DMS53 (cell line): Measurements from ENCODE around the gene EFCAB7.

Source experiments
- DNase-seq: peaks from one replicate; lab custom pipeline; 2025; lab: John Stamatoyannopoulos, UW

Gene EFCAB7, protein sequence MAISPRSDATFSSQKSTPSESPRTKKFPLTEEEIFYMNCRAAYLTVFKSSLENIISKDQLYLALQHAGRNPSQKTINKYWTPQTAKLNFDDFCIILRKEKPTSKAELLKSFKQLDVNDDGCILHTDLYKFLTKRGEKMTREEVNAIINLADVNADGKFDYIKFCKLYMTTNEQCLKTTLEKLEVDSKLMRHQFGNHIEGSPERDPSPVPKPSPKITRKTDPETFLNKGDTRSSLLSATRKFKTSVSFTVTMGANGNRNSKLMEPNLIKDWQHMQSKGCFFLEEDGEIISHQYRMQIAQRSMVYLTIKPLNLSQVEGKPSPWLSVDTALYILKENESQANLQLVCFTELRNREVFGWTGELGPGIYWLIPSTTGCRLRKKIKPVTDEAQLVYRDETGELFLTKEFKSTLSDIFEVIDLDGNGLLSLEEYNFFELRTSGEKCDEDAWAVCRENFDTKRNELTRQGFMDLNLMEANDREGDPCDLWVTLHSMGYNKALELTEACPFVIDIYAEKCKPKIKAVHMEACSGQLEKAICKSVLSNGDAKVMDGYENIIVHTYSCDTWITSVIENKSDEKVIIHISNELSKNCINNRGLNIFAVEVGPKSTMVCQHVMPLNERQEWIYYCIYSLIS

DNA sequence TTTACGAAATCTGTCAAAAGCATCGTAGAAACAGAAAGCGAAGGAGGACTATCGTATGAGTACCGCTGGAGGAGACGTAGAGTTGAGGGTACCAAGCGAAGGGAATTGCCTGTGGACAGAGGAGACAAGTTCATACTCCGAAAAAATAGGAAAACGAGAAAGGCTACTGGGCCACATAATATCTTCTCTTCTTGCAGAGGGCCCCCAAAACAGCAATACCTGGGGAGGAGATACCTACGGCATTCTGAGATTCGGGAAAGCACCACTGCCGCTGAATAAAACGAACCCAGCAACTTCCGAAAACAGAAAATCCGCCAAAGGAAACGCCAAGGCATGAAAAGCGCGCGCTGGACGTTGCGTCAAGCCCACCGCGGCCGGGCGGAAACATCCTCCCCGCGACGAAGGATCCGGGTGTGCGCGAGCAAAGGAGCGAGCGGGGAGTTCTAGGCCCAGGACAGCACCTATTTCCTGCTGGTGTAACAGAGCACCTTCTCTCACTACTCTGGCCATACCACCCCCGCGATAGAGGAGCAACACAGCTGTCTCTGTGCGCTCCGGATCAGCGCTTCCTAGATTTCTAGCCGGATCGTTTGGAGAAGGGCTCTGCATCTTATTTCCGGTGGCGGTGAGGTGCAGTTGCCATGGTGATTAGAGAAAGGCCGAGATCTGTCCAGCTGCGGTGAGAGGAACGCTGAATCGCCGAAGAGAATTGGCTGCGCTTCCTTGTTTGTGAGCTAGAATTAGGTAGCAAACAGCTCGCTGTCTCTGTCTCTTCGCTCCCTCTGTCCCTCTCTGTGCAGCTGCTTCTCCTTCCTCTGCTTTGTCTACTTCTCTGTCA, at the start of gene EFCAB7, which contains the start of gene ITGB3BP:
Gene EFCAB7, plus strand, starts transcription at position 635 of the 838 bp plus-strand sequence. CDS start 2,048 bp downstream, outside the sequence.
Gene ITGB3BP, minus strand, starts transcription at position 335 of the 838 bp plus-strand sequence. Its CDS starts 92 bp downstream, at position 243.
- peak; percentile 100 for DNase-seq

DNA sequence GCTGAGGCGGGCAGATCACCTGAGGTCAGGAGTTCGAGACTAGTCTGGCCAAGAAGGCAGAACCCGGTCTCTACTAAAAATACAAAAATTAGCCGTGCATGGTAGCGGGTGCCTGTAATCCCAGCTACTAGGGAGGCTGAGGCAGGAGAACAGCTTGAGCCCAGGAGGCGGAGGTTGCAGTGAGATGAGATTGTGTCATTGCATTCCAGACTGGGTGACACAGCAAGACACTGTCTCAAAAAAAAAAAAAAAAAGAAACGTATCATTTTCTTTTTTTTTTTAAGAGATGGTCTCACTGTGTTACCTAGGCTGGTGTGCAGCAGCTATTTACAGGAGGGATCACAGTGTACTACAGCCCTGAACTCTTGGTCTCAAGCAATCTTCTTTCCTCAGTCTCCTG, 47.6 kb upstream of the EFCAB7 start:
- no peak for DNase-seq

DNA sequence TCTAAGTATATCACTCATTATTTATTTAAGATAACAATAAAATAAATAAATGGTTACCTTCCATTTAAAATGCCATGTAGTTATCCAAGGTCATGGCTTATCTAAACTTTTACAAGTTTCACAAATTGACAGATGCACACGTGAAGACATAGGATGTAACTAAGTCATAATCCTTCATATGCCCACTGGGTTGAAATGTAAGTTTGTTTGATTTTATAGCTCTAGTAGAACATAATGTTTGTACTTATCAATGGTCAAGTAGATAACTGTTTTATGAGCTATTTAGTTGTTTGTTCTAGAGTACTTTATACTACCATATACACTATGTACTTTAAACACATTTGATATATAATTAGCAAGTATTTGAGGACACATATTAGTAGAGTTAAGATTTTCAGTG, 43.3 kb upstream of the EFCAB7 start:
- no peak for DNase-seq

DNA sequence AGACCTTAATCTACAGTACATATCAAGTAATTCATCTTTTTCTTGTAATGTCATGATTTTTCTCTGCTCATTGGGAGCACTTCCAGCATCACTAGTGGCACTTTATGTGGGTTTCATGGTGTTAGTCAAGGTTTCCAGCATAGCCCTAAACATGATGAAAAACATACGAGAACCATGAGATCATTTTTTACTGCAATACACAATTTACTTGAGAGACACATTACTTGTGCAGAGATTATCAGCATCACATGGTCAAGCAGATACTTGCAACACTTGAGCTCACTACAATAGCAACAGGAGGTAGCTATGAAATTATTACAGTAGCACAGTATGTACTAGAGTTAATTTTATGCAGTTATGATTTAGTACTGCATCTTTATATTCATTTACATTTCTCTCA, 36.7 kb upstream of the EFCAB7 start:
- DNase-seq, result no peak

DNA sequence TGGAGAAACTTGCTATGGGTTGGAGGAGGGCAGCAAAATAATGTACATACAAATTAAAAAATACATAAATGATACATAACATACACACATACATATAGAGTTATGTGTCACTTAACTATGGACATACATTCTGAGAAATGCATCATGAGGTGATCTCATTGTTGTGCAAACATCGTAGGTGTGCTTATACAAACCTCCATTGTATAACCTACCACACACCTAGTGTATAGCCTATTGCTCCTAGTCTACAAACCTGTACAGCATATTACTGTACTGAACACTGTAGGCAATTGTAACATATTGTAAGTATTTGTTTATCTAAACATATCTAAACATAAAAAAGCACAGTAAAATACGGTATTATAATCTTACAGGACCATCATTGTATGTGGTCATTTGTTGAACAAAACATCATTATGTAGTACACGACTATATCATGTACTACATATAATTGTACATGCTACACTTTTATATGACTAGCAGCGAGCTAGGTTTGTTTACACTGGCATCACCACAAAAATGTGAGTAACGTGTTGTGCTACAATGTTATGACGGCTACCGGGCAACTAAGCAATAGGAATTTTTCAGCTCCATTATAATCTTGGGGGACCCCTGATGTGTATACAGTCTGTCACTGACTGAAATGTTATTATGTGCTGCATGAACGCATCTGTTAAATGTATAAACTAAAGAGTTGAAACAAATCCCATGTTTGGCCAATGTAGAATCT, 35.8 kb upstream of the EFCAB7 start:
- DNase-seq, result peak; percentile 73

DNA sequence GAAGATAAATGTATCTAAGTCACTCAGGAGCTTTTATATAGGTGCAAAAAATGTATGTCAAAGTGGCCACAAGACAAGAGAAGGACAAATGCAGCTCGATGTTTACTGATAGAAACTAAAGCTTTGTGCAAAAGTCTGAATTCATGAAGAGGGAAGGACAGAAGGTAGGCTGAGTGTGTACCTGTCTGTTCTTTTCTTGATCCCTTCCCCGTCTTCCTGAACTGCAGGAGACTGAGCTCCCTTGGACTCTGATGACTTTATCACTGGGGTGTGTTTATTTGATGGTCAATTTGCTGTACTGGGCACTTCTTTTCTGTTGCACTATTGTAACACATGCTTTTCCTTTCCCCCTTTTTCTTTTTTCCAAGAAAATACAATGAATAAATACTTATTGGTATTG, 25.7 kb upstream of the EFCAB7 start:
- no peak for DNase-seq

DNA sequence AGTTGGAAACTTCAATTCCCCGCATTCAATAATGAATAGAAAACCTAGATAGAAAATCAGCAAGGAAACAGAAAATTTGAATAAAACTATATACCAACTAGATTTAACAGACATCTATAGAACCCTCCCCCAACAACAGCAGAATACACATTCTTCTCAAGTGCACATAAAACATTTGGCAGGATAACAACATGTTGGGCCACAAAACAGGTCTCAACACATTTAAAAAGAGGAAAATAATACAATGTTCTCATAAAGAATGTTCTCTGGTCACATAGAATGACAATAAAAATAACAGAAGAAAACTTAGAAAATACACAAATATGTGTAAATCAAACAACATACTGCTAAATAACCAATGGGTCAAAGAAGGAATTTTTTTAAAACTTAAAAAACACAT, 25.2 kb upstream of the EFCAB7 start:
- DNase-seq, result no peak

DNA sequence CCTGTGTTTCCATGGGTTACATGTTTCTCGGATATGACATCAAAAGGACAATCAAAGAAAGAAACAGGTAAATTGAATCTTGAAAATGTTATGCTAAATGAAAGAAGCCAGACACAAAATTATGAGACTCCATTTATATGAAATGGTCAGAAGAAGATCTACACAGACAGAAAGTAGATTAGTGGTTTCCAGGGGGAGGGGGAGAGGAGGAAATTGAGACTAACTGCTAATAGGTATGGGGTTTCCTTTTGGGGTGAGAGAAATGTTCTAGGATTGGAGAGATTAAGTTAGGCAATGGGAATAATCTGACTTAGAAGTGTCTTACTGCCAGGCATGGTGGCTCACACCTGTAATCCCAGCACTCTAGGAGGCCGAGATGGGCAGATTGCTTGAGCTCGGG, 22.1 kb upstream of the EFCAB7 start:
- no peak for DNase-seq

DNA sequence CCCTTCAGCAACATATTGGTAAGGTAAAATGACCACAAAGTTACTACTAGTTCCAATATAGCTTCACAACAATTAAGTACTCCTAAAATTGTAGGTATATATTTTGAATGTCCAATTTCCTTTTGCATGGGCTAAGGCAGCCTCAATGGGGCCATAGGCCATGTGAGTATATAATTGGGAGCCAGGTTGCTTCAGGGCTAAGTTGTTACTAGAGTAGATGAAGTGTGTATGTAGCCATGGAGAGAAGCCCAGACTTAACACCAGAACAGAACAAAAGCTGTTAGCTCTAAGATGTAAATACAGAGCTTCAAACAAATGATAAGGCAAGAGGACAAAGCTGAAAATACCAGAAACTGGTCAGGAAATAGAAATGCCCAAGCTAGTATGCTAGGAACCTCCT, 16.5 kb upstream of the EFCAB7 start:
- DNase-seq, result no peak

DNA sequence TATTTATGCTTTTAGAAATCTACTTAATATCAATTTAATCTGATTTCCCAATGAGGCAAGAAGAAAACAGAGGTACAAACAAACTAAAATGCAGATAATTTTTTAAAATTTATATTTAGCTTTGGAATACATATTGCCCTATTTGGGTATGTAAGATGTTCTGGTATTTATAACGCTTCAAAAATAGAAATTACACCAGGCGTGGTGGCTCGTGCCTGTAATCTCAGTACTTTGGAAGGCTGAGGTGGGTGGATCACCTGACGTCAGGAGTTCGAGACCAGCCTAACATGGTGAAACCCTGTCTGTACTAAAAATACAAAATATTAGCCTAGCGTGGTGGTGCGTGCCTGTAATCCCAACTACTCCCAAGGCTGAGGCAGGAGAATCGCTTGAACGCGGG, 13.6 kb upstream of the EFCAB7 start:
- DNase-seq, result no peak

DNA sequence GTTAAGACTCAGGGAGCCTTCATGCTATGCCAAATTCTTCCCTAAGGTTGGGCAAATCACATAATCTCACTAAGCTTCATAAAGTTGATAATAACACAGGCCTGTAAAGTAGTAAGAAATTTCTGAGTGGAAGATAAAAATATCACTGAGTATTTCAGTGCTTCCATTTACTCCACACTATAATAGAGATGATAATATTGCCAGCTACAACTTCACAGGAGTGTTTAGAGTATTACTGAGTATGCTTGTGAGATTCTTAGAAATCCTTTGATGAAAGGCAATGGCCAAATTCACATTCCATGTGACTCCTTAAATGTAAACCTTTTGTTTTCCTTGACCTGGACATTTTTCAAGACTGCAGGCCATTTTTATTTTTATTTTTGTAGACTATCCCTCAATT, 10.7 kb upstream of the EFCAB7 start:
- no peak for DNase-seq

DNA sequence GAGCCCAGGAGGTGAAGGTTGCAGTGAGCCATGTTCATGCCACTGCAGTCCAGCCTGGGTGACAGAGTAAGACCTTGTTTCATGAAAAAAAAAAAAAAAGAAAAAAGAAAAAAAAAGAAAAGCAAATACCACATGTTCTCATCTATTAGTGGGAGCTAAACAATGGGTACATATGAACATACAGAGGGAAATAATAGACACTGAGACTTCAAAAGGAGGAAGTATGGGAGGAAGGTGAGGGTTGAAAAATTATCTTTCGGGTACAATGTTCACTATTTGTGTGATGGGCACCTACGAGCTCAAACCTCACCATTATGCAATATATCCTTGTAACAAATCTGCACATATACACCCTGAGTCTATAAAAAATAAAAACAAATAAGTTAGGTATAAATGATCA, 6.7 kb upstream of the EFCAB7 start:
- no peak for DNase-seq

DNA sequence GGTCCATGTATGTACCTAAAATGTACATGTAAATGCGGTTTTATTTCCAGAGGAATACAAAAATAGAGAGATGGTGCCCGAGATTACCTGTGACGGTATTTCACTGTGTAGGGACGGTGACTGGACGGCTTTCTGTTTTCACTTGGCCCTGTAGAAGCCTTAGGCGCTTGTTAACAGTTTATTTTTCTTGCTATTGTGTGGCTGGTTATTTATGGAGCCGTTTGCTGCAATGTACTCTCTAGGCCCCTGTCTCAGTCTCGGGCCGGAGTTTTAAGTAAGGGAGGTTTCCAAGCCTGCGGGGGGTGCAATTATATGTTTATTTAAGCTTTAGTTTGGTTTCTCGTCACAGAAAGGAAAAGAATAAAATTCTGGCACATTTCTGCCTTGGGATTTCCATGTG, 413 bp downstream of the EFCAB7 start:
- DNase-seq, result peak; percentile 87

DNA sequence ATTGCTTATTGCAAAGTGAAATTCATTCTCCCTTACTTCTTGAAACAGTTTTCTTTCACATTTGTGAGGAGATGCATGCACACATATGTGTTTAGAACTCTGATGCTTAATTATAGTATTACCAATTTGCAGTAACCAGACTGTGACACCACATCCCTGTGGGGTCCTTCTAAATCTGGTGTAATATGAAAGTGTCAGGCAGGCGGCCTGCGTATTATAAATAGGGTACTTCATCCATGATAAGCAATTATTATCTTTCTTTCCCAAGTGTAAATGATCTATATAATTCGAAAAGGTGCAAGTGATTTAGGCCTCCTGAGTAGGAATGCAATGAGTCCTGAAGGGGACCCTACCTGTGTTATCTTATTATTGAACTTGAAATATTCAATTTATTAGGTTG, 876 bp downstream of the EFCAB7 start:
- peak; percentile 53 for DNase-seq

DNA sequence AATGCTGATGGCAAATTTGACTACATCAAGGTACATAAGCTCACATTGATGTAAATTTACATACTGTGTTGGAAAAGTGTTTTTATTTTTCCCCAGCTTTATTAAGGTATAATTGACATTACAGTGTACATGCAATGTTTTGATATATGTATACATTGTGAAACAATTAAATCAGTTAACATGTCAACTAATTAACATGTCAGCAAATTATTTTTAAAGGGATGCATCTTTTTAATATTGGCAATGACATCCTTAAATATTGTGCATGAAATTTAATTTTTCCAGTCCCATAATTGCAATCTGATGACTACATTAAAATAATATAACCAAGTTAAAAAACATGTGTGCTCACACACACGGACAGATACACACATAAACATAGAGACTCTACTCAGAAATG, 9.4 kb downstream of the EFCAB7 start:
- DNase-seq, result no peak

DNA sequence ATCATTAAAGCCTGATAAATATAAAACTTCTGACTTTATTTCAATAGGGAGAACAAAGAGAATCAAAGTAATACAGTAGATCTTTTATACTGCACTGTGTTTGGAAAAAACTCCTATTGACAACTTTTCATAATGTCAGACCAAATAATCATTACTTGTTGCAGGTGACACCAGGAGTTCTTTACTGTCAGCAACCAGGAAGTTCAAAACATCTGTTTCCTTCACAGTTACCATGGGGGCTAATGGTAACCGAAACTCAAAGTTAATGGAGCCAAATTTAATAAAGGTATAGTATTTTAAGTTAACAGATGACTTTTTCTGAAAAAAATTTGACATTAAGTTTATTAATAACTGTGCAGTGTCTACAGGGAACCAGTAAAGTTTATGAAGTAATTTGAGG, 10.6 kb downstream of the EFCAB7 start:
- DNase-seq, result peak; percentile 67

DNA sequence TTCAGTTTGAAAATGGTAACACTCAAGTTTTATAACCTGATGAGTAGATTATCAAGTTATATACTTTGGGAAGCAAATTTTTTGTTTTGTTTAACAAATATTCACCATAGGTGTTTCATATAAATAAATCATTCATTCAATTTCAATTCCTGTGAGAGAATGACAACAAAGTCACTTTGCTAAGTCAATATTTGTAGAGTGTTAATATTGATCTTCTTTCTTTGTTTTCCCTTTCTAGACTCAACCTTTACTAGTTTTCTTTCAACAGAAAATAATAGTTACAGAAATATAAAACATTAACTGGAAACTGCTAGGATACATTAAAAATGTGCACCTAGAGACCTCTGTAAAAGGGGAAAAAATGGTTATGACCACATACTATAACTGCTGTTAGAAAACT, 11.1 kb downstream of the EFCAB7 start:
- DNase-seq, result peak; percentile 59

DNA sequence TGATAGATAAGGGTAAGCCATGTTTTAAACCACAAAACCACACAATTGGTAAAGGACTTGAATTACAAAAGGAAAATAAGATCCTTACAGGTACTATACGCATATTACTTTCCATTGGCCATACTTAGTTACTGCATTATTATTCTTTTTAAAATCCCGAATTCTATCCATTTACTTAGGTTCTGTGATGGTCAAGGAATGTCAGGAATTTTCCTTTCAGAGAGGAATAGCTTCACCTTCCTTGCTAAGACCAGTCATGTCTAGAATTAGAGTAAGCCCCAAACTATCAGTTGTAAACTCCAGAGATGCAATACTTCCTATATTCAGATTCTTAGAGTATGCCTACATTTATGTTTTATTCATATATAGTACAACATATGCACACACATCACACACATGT, 13.7 kb downstream of the EFCAB7 start:
- no peak for DNase-seq

DNA sequence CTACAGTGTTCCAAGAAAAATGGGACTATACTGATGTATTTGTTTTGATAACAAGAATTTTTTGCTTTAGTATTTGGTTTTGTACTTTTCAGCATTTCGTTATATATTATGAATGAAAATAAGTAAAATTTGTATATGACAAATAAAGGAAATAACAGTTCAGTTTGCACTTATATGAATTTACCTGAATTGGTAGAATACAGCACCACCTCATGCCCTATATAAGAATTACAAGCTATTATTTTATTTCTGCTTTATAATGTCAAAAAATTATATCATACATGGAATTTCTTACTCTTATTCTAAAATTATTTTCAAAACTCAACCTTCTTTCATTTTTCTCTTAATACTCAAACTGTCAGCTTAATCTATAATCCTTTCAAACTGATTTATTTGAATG, 14.6 kb downstream of the EFCAB7 start:
- peak; percentile 57 for DNase-seq

DNA sequence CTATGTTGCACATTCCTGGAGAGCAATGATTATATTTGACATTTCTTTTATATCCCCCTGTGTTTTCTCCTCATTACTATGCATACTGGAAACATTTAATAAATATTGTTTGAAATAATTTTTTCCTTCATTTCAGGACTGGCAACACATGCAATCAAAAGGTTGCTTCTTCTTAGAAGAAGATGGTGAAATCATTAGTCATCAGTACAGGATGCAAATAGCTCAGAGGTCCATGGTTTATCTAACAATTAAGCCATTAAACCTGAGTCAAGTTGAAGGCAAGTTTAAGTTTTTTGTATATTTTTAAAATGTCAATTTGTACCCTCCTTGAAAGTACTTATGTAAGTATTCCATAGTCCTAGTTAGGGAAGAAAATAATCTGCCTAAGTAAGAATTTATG, 22.5 kb downstream of the EFCAB7 start:
- no peak for DNase-seq

DNA sequence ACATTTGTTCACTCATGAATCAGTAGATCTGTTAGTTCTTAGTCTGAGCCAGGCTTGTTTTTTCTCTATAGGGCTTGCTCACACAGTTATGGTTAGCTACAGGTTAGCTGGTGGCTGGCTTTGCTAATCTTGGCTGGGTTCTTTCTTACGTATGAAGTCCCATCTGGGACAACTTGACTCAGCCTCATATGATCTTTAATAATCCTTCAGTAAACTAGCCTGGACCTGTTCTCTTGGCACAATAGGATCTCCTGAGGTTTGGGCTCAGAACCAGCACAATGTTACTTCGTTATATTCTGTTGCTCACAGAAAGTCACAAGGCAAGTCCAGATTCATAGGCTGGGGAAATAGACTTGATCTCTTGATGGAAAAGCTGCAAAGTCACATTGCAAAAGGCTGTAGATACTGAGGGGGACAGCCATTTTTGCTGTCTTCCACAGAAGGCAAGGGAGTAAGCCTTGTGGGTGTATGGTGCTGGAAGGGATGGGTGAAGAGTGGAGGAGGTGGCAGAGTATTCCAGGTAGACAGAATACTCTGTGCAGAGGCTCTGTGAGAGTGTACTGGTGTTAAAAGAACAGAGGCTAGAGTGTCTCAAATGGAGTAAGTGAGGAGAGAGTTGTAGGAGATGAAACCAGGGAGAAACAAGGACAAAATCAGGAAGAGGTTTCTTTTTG, 24.4 kb downstream of the EFCAB7 start:
- no peak for DNase-seq
